ENCODE results near the gene KCNJ9. TPM values are rescaled to one million over a fixed set of nuclear protein-coding genes. Genes with fewer than 3 reads are reported as not detected.

The KCNJ9 gene
- total and polyA plus RNA-seq, 5 donors: not detected

DNA sequence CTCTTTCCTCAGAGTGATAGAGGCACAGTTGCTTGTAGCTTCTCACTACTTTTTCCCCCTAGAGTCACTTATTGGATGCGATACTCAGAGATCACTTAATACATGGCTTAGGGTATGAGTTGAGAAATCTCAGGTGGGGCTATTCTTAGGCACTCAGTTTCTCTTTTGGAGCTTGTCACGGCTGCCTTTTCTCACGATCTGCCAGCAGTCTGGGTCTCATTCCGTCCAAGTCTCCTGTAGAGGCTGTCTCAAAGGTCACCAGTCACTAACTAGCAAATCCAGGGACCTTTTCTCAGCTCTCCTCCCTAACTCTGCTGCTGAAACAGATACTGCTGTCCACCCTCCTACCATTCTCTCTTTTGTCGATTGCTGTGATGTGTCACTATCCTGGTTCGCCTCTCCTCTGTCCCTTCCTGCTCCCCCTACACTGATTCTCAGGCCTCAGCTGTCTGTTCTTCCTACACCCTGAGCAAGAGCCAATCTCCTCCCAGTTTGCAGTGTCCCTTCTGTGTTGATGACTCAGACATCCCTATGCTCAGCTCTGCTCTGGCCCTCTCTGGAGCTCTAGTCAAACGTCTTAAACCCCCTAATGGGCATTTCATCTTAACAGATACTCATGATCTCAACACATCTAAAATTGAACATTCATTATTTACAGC, 46.7 kb downstream of the KCNJ9 start:
- DNase-seq (peak in 1 of 3 donors; percentile 25), ATAC-seq (peak; percentile 47 to 80)
- 42% methylated on average over 7 of the region's 7 CpGs for WGBS
- intact Hi-C loops (cut with DNase I): no loop called here
- peaks cover 20% of the 10 kb centered on the region for H3K4me1 ChIP-seq (ENCODE audit: control insufficient read depth, insufficient read depth, low read length)
- H3K9me3 ChIP-seq (ENCODE audit: control insufficient read depth, low read length): no peaks in the 10 kb centered on the region
- H3K4me3 ChIP-seq (ENCODE audit: low read length): no peak overlapping the region
- peak overlapping the region; percentile 46 for H3K27ac ChIP-seq (ENCODE audit: low read length)
- no peaks in the 10 kb centered on the region for H3K27me3 ChIP-seq (ENCODE audit: control insufficient read depth, insufficient read depth)

DNA sequence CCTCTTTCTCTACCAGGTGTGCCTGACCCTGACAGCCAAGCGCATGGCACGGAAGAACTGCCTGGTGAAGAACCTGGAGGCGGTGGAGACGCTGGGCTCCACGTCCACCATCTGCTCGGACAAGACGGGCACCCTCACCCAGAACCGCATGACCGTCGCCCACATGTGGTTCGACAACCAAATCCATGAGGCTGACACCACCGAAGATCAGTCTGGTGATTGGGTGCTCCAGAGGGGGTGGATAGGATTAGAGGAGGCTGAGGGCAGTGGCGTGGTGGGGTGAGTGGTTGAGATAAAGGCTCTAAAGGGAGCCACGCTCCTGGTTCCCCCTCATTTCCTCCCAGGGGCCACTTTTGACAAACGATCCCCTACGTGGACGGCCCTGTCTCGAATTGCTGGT, 47.3 kb downstream of the KCNJ9 start:
- no peak for ATAC-seq
- Histone ChIP-seq H3K27me3 (ENCODE audit: control insufficient read depth, insufficient read depth) (no peaks in the 10 kb centered on the region), H3K9me3 (ENCODE audit: control insufficient read depth, low read length) (no peaks in the 10 kb centered on the region), H3K4me1 (ENCODE audit: control insufficient read depth, insufficient read depth, low read length) (peaks cover 23% of the 10 kb centered on the region), H3K4me3 (ENCODE audit: low read length) (no peak overlapping the region), H3K27ac (ENCODE audit: low read length) (peak overlapping the region; percentile 46)
- intact Hi-C loops (cut with DNase I): no loop called here
- peak in 1 of 3 donors; percentile 24 for DNase-seq
- WGBS: 90% methylated on average over 18 of the region's 18 CpGs

DNA sequence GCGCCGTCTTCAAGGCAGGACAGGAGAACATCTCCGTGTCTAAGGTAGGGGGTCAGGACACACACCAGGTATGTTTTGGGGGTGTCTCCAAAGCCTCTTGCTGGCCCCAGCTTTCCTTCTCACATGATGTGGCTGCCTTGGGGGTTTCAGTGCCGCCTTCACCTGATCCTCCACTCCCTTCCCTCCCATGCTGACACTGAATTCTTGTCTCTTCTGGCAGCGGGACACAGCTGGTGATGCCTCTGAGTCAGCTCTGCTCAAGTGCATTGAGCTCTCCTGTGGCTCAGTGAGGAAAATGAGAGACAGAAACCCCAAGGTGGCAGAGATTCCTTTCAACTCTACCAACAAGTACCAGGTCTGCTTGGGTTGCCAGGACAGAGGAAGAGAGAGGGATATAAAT, 47.7 kb downstream of the KCNJ9 start:
- peak overlapping the region; percentile 46 for H3K27ac ChIP-seq (ENCODE audit: low read length)
- no peak overlapping the region for H3K4me3 ChIP-seq (ENCODE audit: low read length)
- intact Hi-C loops (cut with DNase I): no loop called here
- DNase-seq (no peak), ATAC-seq (peak in 1 of 2 donors; percentile 43)
- no peaks in the 10 kb centered on the region for H3K27me3 ChIP-seq (ENCODE audit: control insufficient read depth, insufficient read depth)
- peaks cover 22% of the 10 kb centered on the region for H3K4me1 ChIP-seq (ENCODE audit: control insufficient read depth, insufficient read depth, low read length)
- no peaks in the 10 kb centered on the region for H3K9me3 ChIP-seq (ENCODE audit: control insufficient read depth, low read length)
- 91% methylated on average over 5 of the region's 5 CpGs for WGBS

DNA sequence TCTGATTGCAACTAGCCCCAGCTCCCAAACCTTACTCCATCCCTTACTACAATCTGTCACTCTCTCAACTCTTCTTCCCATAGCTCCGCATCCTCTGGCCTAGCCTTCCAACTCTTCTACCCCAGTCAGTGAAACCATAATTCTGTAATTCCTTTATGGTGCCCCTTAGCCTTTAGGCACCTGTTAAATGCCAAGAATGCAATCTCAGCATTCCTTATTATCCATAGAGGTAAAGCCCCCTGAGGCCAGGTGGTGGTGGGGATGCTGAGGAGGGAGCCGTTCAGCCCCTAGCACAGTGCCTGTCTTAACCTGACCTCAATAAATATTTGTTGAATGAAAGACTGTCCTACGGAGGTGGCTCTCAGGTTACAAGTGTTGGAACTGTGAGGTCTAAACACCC, 48.2 kb downstream of the KCNJ9 start:
- intact Hi-C loops (cut with DNase I): no loop called here
- Histone ChIP-seq H3K27me3 (ENCODE audit: control insufficient read depth, insufficient read depth) (no peaks in the 10 kb centered on the region), H3K27ac (ENCODE audit: low read length) (peak overlapping the region; percentile 46), H3K9me3 (ENCODE audit: control insufficient read depth, low read length) (no peaks in the 10 kb centered on the region), H3K4me3 (ENCODE audit: low read length) (no peak overlapping the region), H3K4me1 (ENCODE audit: control insufficient read depth, insufficient read depth, low read length) (peaks cover 20% of the 10 kb centered on the region)
- DNase-seq: peak in 1 of 3 donors; percentile 9
- 86% methylated on average over 3 of the region's 3 CpGs for WGBS
- no peak for ATAC-seq

DNA sequence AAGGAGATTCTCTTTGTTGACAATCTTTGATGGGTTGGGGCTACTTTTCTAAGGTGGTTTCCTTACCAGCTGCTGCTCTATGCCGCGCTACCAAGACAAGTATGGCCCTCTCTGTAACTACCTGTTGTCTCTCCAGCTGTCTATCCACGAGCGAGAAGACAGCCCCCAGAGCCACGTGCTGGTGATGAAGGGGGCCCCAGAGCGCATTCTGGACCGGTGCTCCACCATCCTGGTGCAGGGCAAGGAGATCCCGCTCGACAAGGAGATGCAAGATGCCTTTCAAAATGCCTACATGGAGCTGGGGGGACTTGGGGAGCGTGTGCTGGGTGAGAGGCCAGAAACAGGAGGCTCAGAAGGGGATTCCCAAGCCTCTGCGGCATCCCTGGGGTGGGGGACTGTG, 48.6 kb downstream of the KCNJ9 start:
- Histone ChIP-seq H3K9me3 (ENCODE audit: control insufficient read depth, low read length) (no peaks in the 10 kb centered on the region), H3K4me1 (ENCODE audit: control insufficient read depth, insufficient read depth, low read length) (peaks cover 20% of the 10 kb centered on the region), H3K4me3 (ENCODE audit: low read length) (no peak overlapping the region), H3K27ac (ENCODE audit: low read length) (peak overlapping the region; percentile 86), H3K27me3 (ENCODE audit: control insufficient read depth, insufficient read depth) (no peaks in the 10 kb centered on the region)
- ATAC-seq (no peak), DNase-seq (peak in 1 of 3 donors; percentile 30)
- WGBS: 90% methylated on average over 11 of the region's 11 CpGs
- intact Hi-C loops (cut with DNase I): no loop called here

DNA sequence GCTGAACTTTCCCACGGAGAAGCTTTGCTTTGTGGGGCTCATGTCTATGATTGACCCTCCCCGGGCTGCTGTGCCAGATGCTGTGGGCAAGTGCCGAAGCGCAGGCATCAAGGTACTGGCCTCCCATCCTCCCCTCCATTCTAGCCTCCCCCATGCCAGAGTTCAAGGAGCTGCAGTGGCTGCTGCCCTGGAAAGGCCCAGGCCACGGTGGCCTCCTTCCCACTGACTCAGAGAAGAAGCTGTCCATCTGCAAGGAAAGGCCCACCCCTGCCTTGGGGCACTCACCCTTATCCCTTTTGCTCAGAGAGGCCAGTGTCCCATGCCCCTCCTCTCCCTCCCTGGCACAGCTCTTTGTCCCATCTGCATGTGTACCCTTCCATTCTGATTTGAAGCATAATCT, 49.1 kb downstream of the KCNJ9 start:
- Histone ChIP-seq H3K27ac (ENCODE audit: low read length) (peak overlapping the region; percentile 86), H3K9me3 (ENCODE audit: control insufficient read depth, low read length) (no peaks in the 10 kb centered on the region), H3K4me3 (ENCODE audit: low read length) (no peak overlapping the region), H3K4me1 (ENCODE audit: control insufficient read depth, insufficient read depth, low read length) (peaks cover 20% of the 10 kb centered on the region), H3K27me3 (ENCODE audit: control insufficient read depth, insufficient read depth) (no peaks in the 10 kb centered on the region)
- ATAC-seq: no peak
- peak in 1 of 3 donors; percentile 43 for DNase-seq
- 81% methylated on average over 5 of the region's 5 CpGs for WGBS
- intact Hi-C loops (cut with DNase I): no loop called here

DNA sequence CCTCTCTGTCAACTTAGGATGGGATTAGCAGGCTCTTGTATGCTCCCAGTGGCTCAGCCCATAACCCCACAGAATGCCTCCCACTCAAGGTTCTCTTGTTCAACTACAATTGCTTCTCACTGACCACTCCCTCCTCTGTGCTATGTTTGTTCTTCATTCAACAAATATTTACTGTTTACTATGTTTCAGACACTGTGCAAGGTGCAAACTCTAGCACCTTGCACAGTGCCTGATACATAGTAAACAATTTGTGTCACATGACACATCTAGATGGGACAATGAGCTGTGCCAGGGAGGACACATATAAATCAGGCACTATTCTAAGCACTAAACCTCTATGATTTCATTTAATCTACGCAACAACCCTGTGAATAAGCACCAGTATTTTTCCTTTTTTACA, 49.6 kb downstream of the KCNJ9 start:
- WGBS: 90% methylated on average over 1 of the region's 1 CpG
- peak overlapping the region; percentile 86 for H3K27ac ChIP-seq (ENCODE audit: low read length)
- H3K9me3 ChIP-seq (ENCODE audit: control insufficient read depth, low read length): no peaks in the 10 kb centered on the region
- intact Hi-C loops (cut with DNase I): no loop called here
- no peak overlapping the region for H3K4me3 ChIP-seq (ENCODE audit: low read length)
- H3K4me1 ChIP-seq (ENCODE audit: control insufficient read depth, insufficient read depth, low read length): peaks cover 20% of the 10 kb centered on the region
- DNase-seq (no peak), ATAC-seq (no peak)
- H3K27me3 ChIP-seq (ENCODE audit: control insufficient read depth, insufficient read depth): no peaks in the 10 kb centered on the region

DNA sequence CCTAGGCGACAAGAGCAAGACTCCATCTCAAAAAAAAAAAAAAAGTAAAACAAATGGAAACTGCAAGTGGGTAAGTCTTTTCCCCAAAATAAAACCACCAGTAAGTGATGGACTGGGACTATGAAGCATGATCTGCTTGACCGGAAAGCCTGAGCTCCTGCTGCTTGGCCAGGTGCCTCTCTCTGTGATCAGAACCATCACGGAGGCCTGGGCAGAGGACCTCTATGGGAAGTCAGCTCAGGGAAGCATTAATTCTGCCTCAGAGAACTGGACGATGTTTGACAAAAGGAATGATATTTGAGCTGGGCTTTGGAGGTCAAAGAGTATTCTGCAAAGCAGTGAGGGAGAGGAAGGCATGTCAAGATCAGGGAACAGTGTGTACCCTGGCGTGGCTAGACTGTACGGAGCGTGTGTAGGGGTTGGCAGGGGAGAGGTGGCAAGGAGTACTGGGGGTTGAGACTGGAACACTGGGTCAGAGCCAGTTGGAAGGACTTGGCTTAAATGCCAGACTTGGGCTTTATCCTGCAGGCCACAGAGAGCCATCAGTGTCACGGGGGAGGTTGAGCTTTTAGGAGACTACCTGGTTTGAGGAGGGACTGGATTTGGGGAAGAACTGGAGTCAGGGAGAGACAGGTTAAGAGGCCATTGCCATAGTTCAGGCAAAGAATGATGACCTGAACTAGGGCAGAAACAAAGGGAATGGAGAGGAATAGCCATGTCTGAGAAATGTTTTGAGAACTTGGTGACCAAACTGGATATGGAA, 50.6 kb downstream of the KCNJ9 start:
- DNase-seq (peak in 2 of 3 donors; percentile 63 to 76), ATAC-seq (peak; percentile 81 to 89)
- Histone ChIP-seq H3K27me3 (ENCODE audit: control insufficient read depth, insufficient read depth) (no peaks in the 10 kb centered on the region), H3K4me3 (ENCODE audit: low read length) (no peak overlapping the region), H3K9me3 (ENCODE audit: control insufficient read depth, low read length) (no peaks in the 10 kb centered on the region), H3K27ac (ENCODE audit: low read length) (peak overlapping the region; percentile 90), H3K4me1 (ENCODE audit: control insufficient read depth, insufficient read depth, low read length) (peaks cover 20% of the 10 kb centered on the region)
- intact Hi-C loops (cut with DNase I): no loop called here
- WGBS: 53% methylated on average over 8 of the region's 8 CpGs

DNA sequence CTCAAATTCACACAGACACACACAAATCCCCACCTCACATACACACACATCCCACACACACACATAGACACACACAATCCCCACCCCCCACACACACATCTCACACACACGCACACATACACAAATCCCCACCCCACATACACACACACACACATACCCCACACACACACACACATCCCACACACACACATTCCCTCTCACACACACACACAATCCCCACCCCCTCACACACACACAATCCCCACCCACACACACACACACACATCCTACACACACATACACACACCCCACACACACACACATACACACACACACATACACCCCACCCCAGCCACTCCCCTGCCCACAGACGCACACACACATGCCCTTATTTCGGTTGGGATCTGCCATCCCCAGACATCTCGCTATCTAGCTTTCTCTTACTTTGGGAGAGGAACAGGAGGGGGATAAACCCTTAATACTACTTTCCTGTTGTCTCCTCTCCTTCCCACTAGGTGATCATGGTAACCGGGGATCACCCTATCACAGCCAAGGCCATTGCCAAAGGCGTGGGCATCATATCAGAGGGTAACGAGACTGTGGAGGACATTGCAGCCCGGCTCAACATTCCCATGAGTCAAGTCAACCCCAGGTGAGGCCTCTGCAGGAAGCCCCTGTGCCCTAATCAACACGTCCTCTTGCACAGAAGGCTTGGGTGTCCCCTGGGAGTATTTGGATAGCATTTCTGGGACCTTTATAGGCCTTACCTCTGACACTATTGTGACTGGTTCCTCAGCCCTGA, 52.8 kb downstream of the KCNJ9 start:
- ATAC-seq (no peak), DNase-seq (peak in 1 of 3 donors; percentile 11)
- H3K4me3 ChIP-seq (ENCODE audit: low read length): no peak overlapping the region
- no peak overlapping the region for H3K27ac ChIP-seq (ENCODE audit: low read length)
- peaks cover 13% of the 10 kb centered on the region for H3K4me1 ChIP-seq (ENCODE audit: control insufficient read depth, insufficient read depth, low read length)
- H3K27me3 ChIP-seq (ENCODE audit: control insufficient read depth, insufficient read depth): no peaks in the 10 kb centered on the region
- no peaks in the 10 kb centered on the region for H3K9me3 ChIP-seq (ENCODE audit: control insufficient read depth, low read length)
- WGBS: 80% methylated on average over 9 of the region's 9 CpGs
- intact Hi-C loops (cut with DNase I): no loop called here

DNA sequence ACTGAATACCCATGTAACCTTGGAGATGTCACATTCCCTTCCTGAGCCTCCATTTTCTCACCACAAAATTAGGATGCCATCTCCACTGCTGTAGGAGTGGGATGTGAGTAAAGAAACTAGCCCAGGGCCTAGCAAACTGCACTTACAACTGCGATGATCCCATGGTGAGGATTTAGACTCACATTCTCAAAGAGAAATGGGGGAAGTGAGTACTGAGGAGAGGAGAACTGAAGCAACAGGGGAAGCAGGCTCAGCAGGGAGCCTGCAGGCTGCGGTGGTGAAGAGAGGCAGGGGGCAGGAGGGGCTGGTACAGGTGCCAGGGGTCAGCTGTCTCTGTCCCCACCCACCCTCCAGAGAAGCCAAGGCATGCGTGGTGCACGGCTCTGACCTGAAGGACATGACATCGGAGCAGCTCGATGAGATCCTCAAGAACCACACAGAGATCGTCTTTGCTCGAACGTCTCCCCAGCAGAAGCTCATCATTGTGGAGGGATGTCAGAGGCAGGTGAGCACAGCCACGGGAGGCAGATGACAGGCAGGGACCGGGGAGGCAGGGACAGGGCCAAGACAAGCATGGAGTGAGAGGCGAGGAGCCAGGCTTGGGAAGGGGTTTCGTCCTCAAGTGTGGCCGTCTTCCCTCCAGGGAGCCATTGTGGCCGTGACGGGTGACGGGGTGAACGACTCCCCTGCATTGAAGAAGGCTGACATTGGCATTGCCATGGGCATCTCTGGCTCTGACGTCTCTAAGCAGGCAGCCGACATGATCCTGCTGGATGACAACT, 53.6 kb downstream of the KCNJ9 start:
- intact Hi-C loops (cut with DNase I): no loop called here
- H3K4me1 ChIP-seq (ENCODE audit: control insufficient read depth, insufficient read depth, low read length): peaks cover 11% of the 10 kb centered on the region
- peak in 1 of 3 donors; percentile 42 for DNase-seq
- no peak overlapping the region for H3K4me3 ChIP-seq (ENCODE audit: low read length)
- no peak overlapping the region for H3K27ac ChIP-seq (ENCODE audit: low read length)
- no peaks in the 10 kb centered on the region for H3K9me3 ChIP-seq (ENCODE audit: control insufficient read depth, low read length)
- no peaks in the 10 kb centered on the region for H3K27me3 ChIP-seq (ENCODE audit: control insufficient read depth, insufficient read depth)
- 86% methylated on average over 20 of the region's 20 CpGs for WGBS
- ATAC-seq: no peak
